Measurements from ENCODE around the gene SLC2A13. TPM values are rescaled to one million over a fixed set of nuclear protein-coding genes. Genes with fewer than 3 reads are reported as not detected.

SLC2A13 gene
- total and polyA plus RNA-seq, 10 of the 15 experiments (the other 5 are each of a cell fraction or from before 2014, with no cell fraction given) = 0.05 to 3.7 (median 0.25) TPM

DNA sequence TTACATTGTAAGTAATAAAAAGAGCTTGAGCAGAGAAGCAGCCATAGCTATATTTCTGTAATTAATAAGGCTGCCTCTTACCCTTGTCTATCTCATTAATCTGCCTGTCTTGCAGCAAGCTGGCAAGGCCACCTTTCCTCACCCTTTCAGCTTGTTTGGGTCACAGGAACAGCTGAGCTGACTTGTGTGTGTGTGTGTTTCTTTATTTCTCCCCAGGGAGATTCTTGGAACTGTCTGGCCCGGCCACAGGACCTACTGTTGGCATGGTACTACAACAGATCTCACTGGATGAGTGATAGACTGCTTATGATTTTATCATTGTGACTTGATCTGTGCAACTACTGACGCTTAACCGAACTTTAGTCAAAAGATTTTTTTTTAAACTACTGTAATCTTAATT is 213.7 kb downstream of the SLC2A13 start:
- Histone ChIP-seq H3K27ac (ENCODE audit: control insufficient read depth, insufficient read depth) (no peak overlapping the region), H3K9me3 (replicated peaks; ENCODE audit: control insufficient read depth, insufficient read depth, low read length) (no peaks in the 10 kb centered on the region; the same call in 2 of the 3 replicates), H3K27me3 (replicated peaks in 1 of 2; ENCODE audit: control insufficient read depth in 2 of 2, insufficient read depth in 2 of 2, low read length in 1 of 2) (no peaks in the 10 kb centered on the region), H2AFZ (ENCODE audit: control insufficient read depth, low read depth, low read length) (no peak overlapping the region), H3K4me1 (ENCODE audit: control insufficient read depth, insufficient read depth, low read length) (no peaks in the 10 kb centered on the region), H3K36me3 (ENCODE audit: control insufficient read depth in 2 of 2, insufficient read depth in 2 of 2, low read length in 1 of 2) (no peaks in the 10 kb centered on the region), H3K4me3 (no peak overlapping the region), H3K9ac (ENCODE audit: control insufficient read depth, insufficient read depth, low read length) (no peak overlapping the region), H4K20me1 (ENCODE audit: control insufficient read depth, insufficient read depth) (no peaks in the 10 kb centered on the region), H3K4me2 (ENCODE audit: control insufficient read depth, insufficient read depth) (no peak overlapping the region), H3K79me2 (ENCODE audit: control insufficient read depth, insufficient read depth, low read length) (no peaks in the 10 kb centered on the region)
- ChIA-PET RAD21 (ENCODE audit: unreplicated experiment) (no interaction called here), CTCF (no interaction called here), SMC1A (ENCODE audit: uncharacterized antibody, unreplicated experiment) (interaction anchor here (0.6 to 1.5 kb wide), 3 partner anchors 15 to 98 kb away, joined by 3 read pairs; no protein-coding TSS in a partner anchor), POLR2A (no interaction called here)
- ATAC-seq (no peak), FAIRE-seq (no peak), DNase-seq (ENCODE audit: low read depth, low spot score) (no peak)
- TF ChIP-seq ASH2L (IDR thresholded peaks at IDR 0.05; ENCODE audit: borderline replicate concordance, low read depth) = no peak
- no TSS peak for BruUV-seq (replicated peaks)
- intact Hi-C loops (cut with micrococcal nuclease; ENCODE audit: unreplicated experiment) (no loop called here), in situ Hi-C loops (cut with MboI) (no loop called here)
- WGBS (ENCODE audit: insufficient coverage, insufficient replicate concordance, low lambda C conversion rate, missing lambda C conversion rate) = 78% methylated on average over 3 of the region's 3 CpGs

DNA sequence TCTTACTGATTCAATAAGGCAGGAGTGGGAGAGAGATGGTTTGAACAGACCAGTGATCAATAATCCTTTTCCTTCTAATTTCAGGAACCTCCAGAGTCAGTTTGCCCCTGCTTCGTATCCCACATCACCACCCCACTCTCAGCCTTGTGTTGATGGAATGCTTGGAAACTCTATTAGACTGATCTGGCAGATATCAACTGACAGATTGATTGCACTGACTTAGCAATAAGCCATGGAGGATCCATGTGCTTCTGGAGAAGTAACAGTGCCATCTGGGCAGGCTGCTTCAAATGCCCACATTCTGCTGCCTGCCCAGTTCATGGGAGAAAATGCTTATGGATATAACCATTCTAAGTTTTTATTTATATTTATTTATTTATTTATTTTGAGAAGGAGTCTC is 218.0 kb downstream of the SLC2A13 start:
- H4K20me1 ChIP-seq (ENCODE audit: control insufficient read depth, insufficient read depth) = no peaks in the 10 kb centered on the region
- H3K36me3 ChIP-seq (ENCODE audit: control insufficient read depth in 2 of 2, insufficient read depth in 2 of 2, low read length in 1 of 2) = no peaks in the 10 kb centered on the region
- SMC1A ChIA-PET (ENCODE audit: uncharacterized antibody, unreplicated experiment) = no interaction called here
- no peaks in the 10 kb centered on the region for H3K9me3 ChIP-seq (replicated peaks; ENCODE audit: control insufficient read depth, insufficient read depth, low read length)
- H3K4me1 ChIP-seq (ENCODE audit: control insufficient read depth, insufficient read depth, low read length) = no peaks in the 10 kb centered on the region
- no peaks in the 10 kb centered on the region for H3K79me2 ChIP-seq (ENCODE audit: control insufficient read depth, insufficient read depth, low read length)
- no peak overlapping the region for H3K4me3 ChIP-seq
- BruUV-seq (replicated peaks) = no TSS peak
- no peak overlapping the region for H3K4me2 ChIP-seq (ENCODE audit: control insufficient read depth, insufficient read depth)
- CTCF ChIA-PET = no interaction called here
- H3K9ac ChIP-seq (ENCODE audit: control insufficient read depth, insufficient read depth, low read length) = no peak overlapping the region
- H3K27me3 ChIP-seq (replicated peaks in 1 of 2; ENCODE audit: control insufficient read depth in 2 of 2, insufficient read depth in 2 of 2, low read length in 1 of 2) = no peaks in the 10 kb centered on the region
- H3K27ac ChIP-seq (ENCODE audit: control insufficient read depth, insufficient read depth) = no peak overlapping the region
- intact Hi-C loops (cut with micrococcal nuclease; ENCODE audit: unreplicated experiment) = no loop called here
- ATAC-seq (no peak), DNase-seq (ENCODE audit: low read depth, low spot score) (no peak), FAIRE-seq (no peak)
- POLR2A ChIA-PET = no interaction called here
- 50% methylated on average over 1 of the region's 1 CpG for WGBS (ENCODE audit: insufficient coverage, insufficient replicate concordance, low lambda C conversion rate, missing lambda C conversion rate)
- H2AFZ ChIP-seq (ENCODE audit: control insufficient read depth, low read depth, low read length) = no peak overlapping the region
- in situ Hi-C loops (cut with MboI) = no loop called here
- RAD21 ChIA-PET (ENCODE audit: unreplicated experiment) = no interaction called here
- no peak for TF ChIP-seq YBX1 (IDR thresholded peaks at IDR 0.05)
- no peak for TF ChIP-seq WRNIP1 (IDR thresholded peaks at IDR 0.05; ENCODE audit: borderline replicate concordance, low read depth, low read length)
- TF ChIP-seq, protein P1, sequence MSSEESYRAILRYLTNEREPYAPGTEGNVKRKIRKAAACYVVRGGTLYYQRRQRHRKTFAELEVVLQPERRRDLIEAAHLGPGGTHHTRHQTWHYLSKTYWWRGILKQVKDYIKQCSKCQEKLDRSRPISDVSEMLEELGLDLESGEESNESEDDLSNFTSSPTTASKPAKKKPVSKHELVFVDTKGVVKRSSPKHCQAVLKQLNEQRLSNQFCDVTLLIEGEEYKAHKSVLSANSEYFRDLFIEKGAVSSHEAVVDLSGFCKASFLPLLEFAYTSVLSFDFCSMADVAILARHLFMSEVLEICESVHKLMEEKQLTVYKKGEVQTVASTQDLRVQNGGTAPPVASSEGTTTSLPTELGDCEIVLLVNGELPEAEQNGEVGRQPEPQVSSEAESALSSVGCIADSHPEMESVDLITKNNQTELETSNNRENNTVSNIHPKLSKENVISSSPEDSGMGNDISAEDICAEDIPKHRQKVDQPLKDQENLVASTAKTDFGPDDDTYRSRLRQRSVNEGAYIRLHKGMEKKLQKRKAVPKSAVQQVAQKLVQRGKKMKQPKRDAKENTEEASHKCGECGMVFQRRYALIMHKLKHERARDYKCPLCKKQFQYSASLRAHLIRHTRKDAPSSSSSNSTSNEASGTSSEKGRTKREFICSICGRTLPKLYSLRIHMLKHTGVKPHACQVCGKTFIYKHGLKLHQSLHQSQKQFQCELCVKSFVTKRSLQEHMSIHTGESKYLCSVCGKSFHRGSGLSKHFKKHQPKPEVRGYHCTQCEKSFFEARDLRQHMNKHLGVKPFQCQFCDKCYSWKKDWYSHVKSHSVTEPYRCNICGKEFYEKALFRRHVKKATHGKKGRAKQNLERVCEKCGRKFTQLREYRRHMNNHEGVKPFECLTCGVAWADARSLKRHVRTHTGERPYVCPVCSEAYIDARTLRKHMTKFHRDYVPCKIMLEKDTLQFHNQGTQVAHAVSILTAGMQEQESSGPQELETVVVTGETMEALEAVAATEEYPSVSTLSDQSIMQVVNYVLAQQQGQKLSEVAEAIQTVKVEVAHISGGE (CRISPR knock-in tag; IDR thresholded peaks at IDR 0.05) = no peak
- TF ChIP-seq POLR2A (IDR thresholded peaks at IDR 0.05; ENCODE audit: low read depth, low read length) = no peak
- no peak for TF ChIP-seq ETV6 (conservative IDR thresholded peaks at IDR 0.05 in 1 of 2, IDR thresholded peaks at IDR 0.05 in 1 of 2; ENCODE audit: borderline replicate concordance in 1 of 2, low read depth in 1 of 2)
- TF ChIP-seq FOXK2 (IDR thresholded peaks at IDR 0.05) = no peak
- TF ChIP-seq HDAC2 (IDR thresholded peaks at IDR 0.05) = no peak
- no peak for TF ChIP-seq MEF2A (IDR thresholded peaks at IDR 0.05; ENCODE audit: insufficient read depth, low read depth, low read length)
- TF ChIP-seq NFYB (IDR thresholded peaks at IDR 0.05; ENCODE audit: insufficient read depth, low read depth, low read length) = no peak
- no peak for TF ChIP-seq ATF7 (IDR thresholded peaks at IDR 0.05; ENCODE audit: low read depth)
- TF ChIP-seq CREM (IDR thresholded peaks at IDR 0.05; ENCODE audit: low read depth) = no peak
- no peak for TF ChIP-seq RELA (IDR thresholded peaks at IDR 0.05; ENCODE audit: borderline replicate concordance, partially characterized antibody)
- no peak for TF ChIP-seq ZBED1 (IDR thresholded peaks at IDR 0.05; ENCODE audit: borderline replicate concordance)
- TF ChIP-seq RUNX3 (IDR thresholded peaks at IDR 0.05; ENCODE audit: low read length) = no peak
- no peak for TF ChIP-seq CBX5 (IDR thresholded peaks at IDR 0.05; ENCODE audit: low read depth)
- no peak for TF ChIP-seq MTA2 (IDR thresholded peaks at IDR 0.05; ENCODE audit: low read depth)
- no peak for TF ChIP-seq SMARCA5 (IDR thresholded peaks at IDR 0.05)

All from GM12878 (cell line).